Trophoblast cell (in vitro differentiated cells and primary cell): ENCODE data around the gene ANKS1B.

Experiments used
- DNase-seq, 2 donors: peaks; one replicate each; pipeline ENCODE4 v3.0.0-alpha.2; 2016
- H2AFZ ChIP-seq: 2 replicates; pipeline ENCODE4 v1.6.1; 2013; ENCODE audit warnings: low read length, moderate library complexity, mild to moderate bottlenecking; ENCODE audit not compliant: insufficient read depth, poor library complexity
- H2AK5ac ChIP-seq: 2 replicates; pipeline ENCODE4 v1.6.1; 2013; ENCODE audit warnings: mild to moderate bottlenecking, low read length
- H2BK120ac ChIP-seq: 2 replicates; pipeline ENCODE4 v1.6.1; 2013; ENCODE audit warnings: low read length, mild to moderate bottlenecking, moderate library complexity; ENCODE audit not compliant: insufficient read depth, poor library complexity
- H2BK12ac ChIP-seq: 2 replicates; pipeline ENCODE4 v1.6.1; 2013; ENCODE audit warnings: mild to moderate bottlenecking, low read length, moderate library complexity
- H2BK5ac ChIP-seq: 2 replicates; pipeline ENCODE4 v1.6.1; 2013; ENCODE audit warnings: low read length, low read depth, moderate library complexity, mild to moderate bottlenecking; ENCODE audit not compliant: poor library complexity
- H3K14ac ChIP-seq: 2 replicates; pipeline ENCODE4 v1.6.1; 2013; ENCODE audit warnings: mild to moderate bottlenecking, low read length
- H3K18ac ChIP-seq: 2 replicates; pipeline ENCODE4 v1.6.1; 2013; ENCODE audit warnings: mild to moderate bottlenecking, low read length
- H3K23ac ChIP-seq: 2 replicates; pipeline ENCODE4 v1.6.1; 2013; ENCODE audit warnings: low read length
- H3K27ac ChIP-seq: 2 replicates; pipeline ENCODE4 v1.5.1; 2013; ENCODE audit warnings: low read depth, mild to moderate bottlenecking, inconsistent platforms, low read length, moderate library complexity
- H3K27me3 ChIP-seq: 2 replicates; pipeline ENCODE4 v1.6.1; 2013; ENCODE audit warnings: inconsistent platforms, mild to moderate bottlenecking, low read length, moderate library complexity; ENCODE audit not compliant: insufficient read depth
- H3K36me3 ChIP-seq, 2 experiments: 1 replicate in 1 of 2; 2 replicates in 1 of 2; pipeline ENCODE4 v1.6.1; 2013; ENCODE audit warnings: low read length in 2 of 2, mild to moderate bottlenecking in 2 of 2, moderate library complexity in 1 of 2; ENCODE audit not compliant: insufficient read depth in 2 of 2, control insufficient read depth in 1 of 2
- H3K4ac ChIP-seq: 2 replicates; pipeline ENCODE4 v1.6.1; 2013; ENCODE audit warnings: low read depth, mild to moderate bottlenecking, low read length, moderate library complexity
- H3K4me1 ChIP-seq, 2 experiments: 1 replicate in 1 of 2; 2 replicates in 1 of 2; pipeline ENCODE4 v1.6.1; 2013; ENCODE audit warnings: low read length in 2 of 2, mild to moderate bottlenecking in 2 of 2, moderate library complexity in 1 of 2; ENCODE audit not compliant: insufficient read depth in 2 of 2, control insufficient read depth in 1 of 2
- H3K4me2 ChIP-seq: 2 replicates; pipeline ENCODE4 v1.6.1; 2013; ENCODE audit warnings: inconsistent platforms, mild to moderate bottlenecking, low read length, moderate library complexity
- H3K4me3 ChIP-seq: 2 replicates; pipeline ENCODE4 v1.5.1; 2013; ENCODE audit warnings: mild to moderate bottlenecking, low read depth, low read length, inconsistent platforms
- H3K79me1 ChIP-seq: one replicate; pipeline ENCODE4 v1.6.1; 2013; ENCODE audit warnings: low read length
- H3K79me2 ChIP-seq: 2 replicates; pipeline ENCODE4 v1.6.1; 2013; ENCODE audit warnings: low read length, mild to moderate bottlenecking; ENCODE audit not compliant: control insufficient read depth, insufficient read depth, poor library complexity
- H3K9ac ChIP-seq: 2 replicates; pipeline ENCODE4 v1.6.1; 2013; ENCODE audit warnings: mild to moderate bottlenecking, low read length
- H3K9me3 ChIP-seq: 2 replicates; pipeline ENCODE4 v1.6.1; 2013; ENCODE audit warnings: low read depth, mild to moderate bottlenecking, control low read depth, inconsistent platforms, low read length; ENCODE audit not compliant: insufficient read depth
- H4K12ac ChIP-seq: 2 replicates; pipeline ENCODE4 v1.6.1; 2013; ENCODE audit warnings: low read depth, mild to moderate bottlenecking, low read length, moderate library complexity
- H4K8ac ChIP-seq: 2 replicates; pipeline ENCODE4 v1.6.1; 2013; ENCODE audit warnings: low read depth, mild to moderate bottlenecking, low read length, moderate library complexity
- H4K91ac ChIP-seq: one replicate; pipeline ENCODE4 v1.6.1; 2013; ENCODE audit warnings: low read depth, mild to moderate bottlenecking, low read length, moderate library complexity
- WGBS: extraction: QIAGEN DNeasy Blood & Tissue Kit; methylation state at CpG from one replicate; pipeline ENCODE4 v1.1.7; 2013; ENCODE audit warnings: missing lambda C conversion rate; ENCODE audit not compliant: insufficient read length, insufficient coverage; ENCODE audit errors: extremely low coverage; 5-methylcytosine and 5-hydroxymethylcytosine counted together

ANKS1B gene

GRCh38 chr12:99709619-99710018, 275.1 kb downstream of the ANKS1B start:
- H3K79me1 ChIP-seq, result no peaks in the 10 kb centered on the region
- no peak for DNase-seq
- H3K18ac ChIP-seq, result no peak overlapping the region
- no peak overlapping the region for H3K23ac ChIP-seq
- no peak overlapping the region for H2AK5ac ChIP-seq
- no peak overlapping the region for H3K27ac ChIP-seq
- H3K9me3 ChIP-seq, result no peaks in the 10 kb centered on the region
- no peak overlapping the region for H4K8ac ChIP-seq
- no peak overlapping the region for H2BK120ac ChIP-seq
- H3K4me1 ChIP-seq, result no peaks in the 10 kb centered on the region
- no peaks in the 10 kb centered on the region for H3K27me3 ChIP-seq
- no peak overlapping the region for H3K4me2 ChIP-seq
- H3K14ac ChIP-seq, result no peak overlapping the region
- no peak overlapping the region for H4K91ac ChIP-seq
- no peaks in the 10 kb centered on the region for H3K79me2 ChIP-seq
- no peak overlapping the region for H2AFZ ChIP-seq
- H4K12ac ChIP-seq, result no peak overlapping the region
- H2BK5ac ChIP-seq, result no peak overlapping the region
- no peak overlapping the region for H3K4me3 ChIP-seq
- no peak overlapping the region for H3K4ac ChIP-seq
- no peaks in the 10 kb centered on the region for H3K36me3 ChIP-seq
- H2BK12ac ChIP-seq, result no peak overlapping the region
- no peak overlapping the region for H3K9ac ChIP-seq

GRCh38 chr12:99709116-99709515, 275.6 kb downstream of the ANKS1B start:
- no peaks in the 10 kb centered on the region for H3K9me3 ChIP-seq
- H2AK5ac ChIP-seq, result no peak overlapping the region
- no peak overlapping the region for H3K18ac ChIP-seq
- H3K9ac ChIP-seq, result no peak overlapping the region
- H3K4me1 ChIP-seq, result no peaks in the 10 kb centered on the region
- no peak overlapping the region for H3K14ac ChIP-seq
- H2BK12ac ChIP-seq, result no peak overlapping the region
- no peaks in the 10 kb centered on the region for H3K79me2 ChIP-seq
- H2AFZ ChIP-seq, result no peak overlapping the region
- no peak overlapping the region for H4K12ac ChIP-seq
- no peaks in the 10 kb centered on the region for H3K27me3 ChIP-seq
- no peak overlapping the region for H3K4me2 ChIP-seq
- DNase-seq, result peak in 1 of 2 donors; percentile 76
- H4K91ac ChIP-seq, result no peak overlapping the region
- H2BK120ac ChIP-seq, result no peak overlapping the region
- H3K27ac ChIP-seq, result no peak overlapping the region
- H4K8ac ChIP-seq, result no peak overlapping the region
- no peak overlapping the region for H3K4me3 ChIP-seq
- H3K4ac ChIP-seq, result no peak overlapping the region
- no peak overlapping the region for H3K23ac ChIP-seq
- H3K36me3 ChIP-seq, result no peaks in the 10 kb centered on the region
- WGBS, result no CpG with 5 or more reads among the region's 3 CpGs
- no peak overlapping the region for H2BK5ac ChIP-seq
- H3K79me1 ChIP-seq, result no peaks in the 10 kb centered on the region

- Histone ChIP-seq H3K79me2 (no peaks in the 10 kb centered on the region), H3K4ac (no peak overlapping the region), H2AFZ (no peak overlapping the region), H2BK5ac (no peak overlapping the region), H2BK120ac (no peak overlapping the region), H3K14ac (no peak overlapping the region), H3K79me1 (no peaks in the 10 kb centered on the region), H3K9me3 (no peaks in the 10 kb centered on the region), H3K4me2 (no peak overlapping the region), H4K91ac (no peak overlapping the region), H3K36me3 (no peaks in the 10 kb centered on the region), H3K23ac (no peak overlapping the region), H3K18ac (no peak overlapping the region), H3K9ac (no peak overlapping the region), H3K27ac (no peak overlapping the region), H3K27me3 (no peaks in the 10 kb centered on the region), H2BK12ac (no peak overlapping the region), H4K12ac (no peak overlapping the region), H3K4me3 (no peak overlapping the region), H2AK5ac (no peak overlapping the region), H3K4me1 (no peaks in the 10 kb centered on the region), H4K8ac (no peak overlapping the region)
- WGBS, result no CpG with 5 or more reads among the region's 2 CpGs
- DNase-seq, result no peak
Measured at GRCh38 chr12:99707883-99708282, 276.9 kb downstream of the ANKS1B start.

- no peak overlapping the region for H3K27ac ChIP-seq
- H3K79me2 ChIP-seq, result no peaks in the 10 kb centered on the region
- H2BK5ac ChIP-seq, result no peak overlapping the region
- H3K79me1 ChIP-seq, result no peaks in the 10 kb centered on the region
- no peak overlapping the region for H4K91ac ChIP-seq
- no peak overlapping the region for H3K14ac ChIP-seq
- H3K18ac ChIP-seq, result no peak overlapping the region
- H4K8ac ChIP-seq, result no peak overlapping the region
- H3K4ac ChIP-seq, result no peak overlapping the region
- no peaks in the 10 kb centered on the region for H3K27me3 ChIP-seq
- no peaks in the 10 kb centered on the region for H3K9me3 ChIP-seq
- peak; percentile 77 to 80 for DNase-seq
- no peak overlapping the region for H2AFZ ChIP-seq
- no peak overlapping the region for H3K4me3 ChIP-seq
- H3K9ac ChIP-seq, result no peak overlapping the region
- WGBS, result no CpG with 5 or more reads among the region's 6 CpGs
- no peaks in the 10 kb centered on the region for H3K36me3 ChIP-seq
- no peak overlapping the region for H4K12ac ChIP-seq
- no peak overlapping the region for H3K4me2 ChIP-seq
- no peaks in the 10 kb centered on the region for H3K4me1 ChIP-seq
- H3K23ac ChIP-seq, result no peak overlapping the region
- no peak overlapping the region for H2AK5ac ChIP-seq
- H2BK120ac ChIP-seq, result no peak overlapping the region
- no peak overlapping the region for H2BK12ac ChIP-seq
Measured at GRCh38 chr12:99706736-99707473, 277.8 kb downstream of the ANKS1B start.
